ENCODE results near the gene MT2A. TPM values are rescaled to one million over a fixed set of nuclear protein-coding genes. Genes with fewer than 3 reads are reported as not detected.

Gene MT2A
- total and polyA plus RNA-seq, 2 of the 4 experiments (the other 2 are of a cell fraction), result 25.5 to 621 TPM

DNA sequence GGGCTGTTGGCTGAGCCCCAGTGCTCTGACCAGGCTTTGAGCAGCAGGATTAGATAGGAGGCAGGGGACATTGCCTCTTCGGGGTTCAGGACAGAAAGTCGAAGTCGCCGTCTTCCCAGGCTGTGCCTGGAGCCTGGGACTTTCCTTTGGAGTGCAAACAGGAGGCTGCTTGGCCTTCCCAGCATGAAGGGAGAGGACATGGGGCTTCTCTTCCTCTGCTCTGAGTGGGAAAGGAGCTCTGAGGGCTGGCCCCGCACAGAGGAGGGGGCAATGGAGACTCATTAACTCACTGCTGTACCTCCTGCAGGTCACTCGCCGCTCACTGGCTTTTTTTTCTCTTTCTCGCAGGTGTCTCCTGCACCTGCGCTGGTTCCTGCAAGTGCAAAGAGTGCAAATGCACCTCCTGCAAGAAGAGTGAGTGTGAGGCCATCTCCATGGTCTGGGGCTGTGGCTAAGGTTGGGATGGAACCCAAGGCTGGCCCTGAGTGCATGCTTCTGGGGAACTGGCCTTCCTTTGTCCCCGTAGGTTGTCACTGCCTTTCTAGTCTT is 50.0 kb downstream of the MT2A start:
- Histone ChIP-seq H2AK9ac (replicated peaks; ENCODE audit: low read depth, low read length, poor library complexity) (no peak overlapping the region), H3K4ac (ENCODE audit: low read depth, low read length) (no peak overlapping the region), H3K79me1 (ENCODE audit: low read depth in 1 of 2, low read length in 2 of 2) (no peaks in the 10 kb centered on the region), H2BK20ac (ENCODE audit: low read depth, low read length) (no peak overlapping the region), H3K27ac (ENCODE audit: insufficient read depth, low read length) (no peak overlapping the region), H4K91ac (ENCODE audit: insufficient read depth, low read depth, low read length) (no peak overlapping the region), H3K9ac (ENCODE audit: low read depth, low read length) (no peak overlapping the region), H3K9me1 (ENCODE audit: insufficient read depth, low read length) (peaks cover 3% of the 10 kb centered on the region; the same call in 1 of the 2 replicates), H2BK120ac (ENCODE audit: low read depth, low read length) (no peak overlapping the region), H4K5ac (ENCODE audit: low read depth, low read length) (no peak overlapping the region), H2BK15ac (ENCODE audit: low read depth, low read length) (no peak overlapping the region), H3K27me3 (ENCODE audit: control insufficient read depth, insufficient read depth, low read length) (peaks cover 78% of the 10 kb centered on the region), H4K8ac (ENCODE audit: low read depth in 2 of 2, low read length in 2 of 2) (no peak overlapping the region), H3K14ac (replicated peaks; ENCODE audit: low read depth, low read length) (no peak overlapping the region), H3K9me3 (ENCODE audit: control insufficient read depth, insufficient read depth, low read length) (no peaks in the 10 kb centered on the region), H3K4me2 (ENCODE audit: low read depth, low read length) (peak overlapping the region; percentile 27), H2BK5ac (ENCODE audit: low read depth, low read length, poor library complexity, severe bottlenecking) (no peak overlapping the region), H3K4me1 (ENCODE audit: control insufficient read depth, insufficient read depth, low read length) (peaks cover 3% of the 10 kb centered on the region; the same call in 1 of the 2 replicates), H3K23ac (ENCODE audit: low read depth, low read length) (peak overlapping the region; percentile 13; the same call in 1 of the 2 replicates), H3K36me3 (ENCODE audit: control insufficient read depth, insufficient read depth, low read length) (no peaks in the 10 kb centered on the region), H4K20me1 (ENCODE audit: insufficient read depth, low read length) (no peaks in the 10 kb centered on the region), H3K56ac (ENCODE audit: extremely low read depth, insufficient read depth, low read length) (no peak overlapping the region), H3K18ac (ENCODE audit: low read depth, low read length) (no peak overlapping the region), H2AFZ (replicated peaks; ENCODE audit: low read length, poor library complexity) (peak overlapping the region; percentile 73), H3K4me3 (ENCODE audit: insufficient read depth, low read depth, low read length) (no peak overlapping the region), H2AK5ac (ENCODE audit: low read depth, low read length) (no peak overlapping the region)
- DNase-seq (no peak), ATAC-seq (ENCODE audit: low read depth) (no peak)
- ChIA-PET CTCF (no interaction called here), POLR2A (ENCODE audit: unreplicated experiment) (no interaction called here)
- dilution Hi-C loops (cut with HindIII; ENCODE audit: low sequenced_read_pairs, unreplicated experiment), result no loop called here
- BruUV-seq (replicated peaks), result no TSS peak
- in situ Hi-C loops (cut with MboI; ENCODE audit: low sequenced_read_pairs), result no loop called here
- WGBS, 2 experiments (ENCODE audit: extremely low coverage in 2 of 2, insufficient read length in 1 of 2), result 21% methylated on average over 5 of the region's 10 CpGs; no CpG with 5 or more reads in 1 of the 2 experiments
- TF ChIP-seq, protein P1, sequence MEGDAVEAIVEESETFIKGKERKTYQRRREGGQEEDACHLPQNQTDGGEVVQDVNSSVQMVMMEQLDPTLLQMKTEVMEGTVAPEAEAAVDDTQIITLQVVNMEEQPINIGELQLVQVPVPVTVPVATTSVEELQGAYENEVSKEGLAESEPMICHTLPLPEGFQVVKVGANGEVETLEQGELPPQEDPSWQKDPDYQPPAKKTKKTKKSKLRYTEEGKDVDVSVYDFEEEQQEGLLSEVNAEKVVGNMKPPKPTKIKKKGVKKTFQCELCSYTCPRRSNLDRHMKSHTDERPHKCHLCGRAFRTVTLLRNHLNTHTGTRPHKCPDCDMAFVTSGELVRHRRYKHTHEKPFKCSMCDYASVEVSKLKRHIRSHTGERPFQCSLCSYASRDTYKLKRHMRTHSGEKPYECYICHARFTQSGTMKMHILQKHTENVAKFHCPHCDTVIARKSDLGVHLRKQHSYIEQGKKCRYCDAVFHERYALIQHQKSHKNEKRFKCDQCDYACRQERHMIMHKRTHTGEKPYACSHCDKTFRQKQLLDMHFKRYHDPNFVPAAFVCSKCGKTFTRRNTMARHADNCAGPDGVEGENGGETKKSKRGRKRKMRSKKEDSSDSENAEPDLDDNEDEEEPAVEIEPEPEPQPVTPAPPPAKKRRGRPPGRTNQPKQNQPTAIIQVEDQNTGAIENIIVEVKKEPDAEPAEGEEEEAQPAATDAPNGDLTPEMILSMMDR (conservative IDR thresholded peaks at IDR 0.05; ENCODE audit: low read depth, low read length), result no peak
- TF ChIP-seq NFE2L2 (IDR thresholded peaks at IDR 0.05; ENCODE audit: low read depth, low read length), result no peak
- no peak for TF ChIP-seq BHLHE40 (IDR thresholded peaks at IDR 0.05; ENCODE audit: low read depth, low read length)
- TF ChIP-seq, protein P2, sequence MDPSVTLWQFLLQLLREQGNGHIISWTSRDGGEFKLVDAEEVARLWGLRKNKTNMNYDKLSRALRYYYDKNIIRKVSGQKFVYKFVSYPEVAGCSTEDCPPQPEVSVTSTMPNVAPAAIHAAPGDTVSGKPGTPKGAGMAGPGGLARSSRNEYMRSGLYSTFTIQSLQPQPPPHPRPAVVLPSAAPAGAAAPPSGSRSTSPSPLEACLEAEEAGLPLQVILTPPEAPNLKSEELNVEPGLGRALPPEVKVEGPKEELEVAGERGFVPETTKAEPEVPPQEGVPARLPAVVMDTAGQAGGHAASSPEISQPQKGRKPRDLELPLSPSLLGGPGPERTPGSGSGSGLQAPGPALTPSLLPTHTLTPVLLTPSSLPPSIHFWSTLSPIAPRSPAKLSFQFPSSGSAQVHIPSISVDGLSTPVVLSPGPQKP (IDR thresholded peaks at IDR 0.05; ENCODE audit: borderline replicate concordance, low read depth, low read length), result no peak
- no peak for TF ChIP-seq SMC3 (IDR thresholded peaks at IDR 0.05; ENCODE audit: low read depth, low read length)
- TF ChIP-seq CHD1 (IDR thresholded peaks at IDR 0.05; ENCODE audit: low read depth, low read length), result no peak
- no peak for TF ChIP-seq RAD21 (IDR thresholded peaks at IDR 0.05; ENCODE audit: low read length)
- TF ChIP-seq POLR2A (IDR thresholded peaks at IDR 0.05; ENCODE audit: low read depth, low read length), result no peak
- TF ChIP-seq, protein P3, sequence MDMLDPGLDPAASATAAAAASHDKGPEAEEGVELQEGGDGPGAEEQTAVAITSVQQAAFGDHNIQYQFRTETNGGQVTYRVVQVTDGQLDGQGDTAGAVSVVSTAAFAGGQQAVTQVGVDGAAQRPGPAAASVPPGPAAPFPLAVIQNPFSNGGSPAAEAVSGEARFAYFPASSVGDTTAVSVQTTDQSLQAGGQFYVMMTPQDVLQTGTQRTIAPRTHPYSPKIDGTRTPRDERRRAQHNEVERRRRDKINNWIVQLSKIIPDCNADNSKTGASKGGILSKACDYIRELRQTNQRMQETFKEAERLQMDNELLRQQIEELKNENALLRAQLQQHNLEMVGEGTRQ (IDR thresholded peaks at IDR 0.05; ENCODE audit: low read depth, low read length), result no peak
- no peak for TF ChIP-seq CEBPB (IDR thresholded peaks at IDR 0.05; ENCODE audit: low read depth, low read length)
- intact Hi-C loops (cut with micrococcal nuclease), result no loop called here
